SJSA1 (cell line): ENCODE data around the gene TNS3. TPM values are rescaled to one million over a fixed set of nuclear protein-coding genes. Genes with fewer than 3 reads are reported as not detected.

Experiments
- DNase-seq, 2 experiments: peaks; one replicate each; pipeline ENCODE4 v3.0.0-alpha.2; 2015 to 2020; ENCODE audit warnings: low spot score in 2 of 2, low read depth in 1 of 2
- H3K27ac ChIP-seq: fragments of 250-450 bp; sonication (Bioruptor Pico); 2 replicates; pipeline ENCODE4 v1.5.1; 2020; ENCODE audit warnings: mild to moderate bottlenecking, moderate library complexity
- H3K27me3 ChIP-seq: fragments of 250-450 bp; sonication (Bioruptor Pico); replicated peaks from 2 replicates; pipeline ENCODE4 v1.5.1; 2020; ENCODE audit warnings: mild to moderate bottlenecking, moderate library complexity
- H3K36me3 ChIP-seq: fragments of 250-450 bp; sonication (Bioruptor Pico); 2 replicates; pipeline ENCODE4 v1.5.1; 2020; ENCODE audit warnings: mild to moderate bottlenecking
- H3K4me1 ChIP-seq: fragments of 250-450 bp; sonication (Bioruptor Pico); replicated peaks from 2 replicates; pipeline ENCODE4 v1.6.1; 2021; ENCODE audit warnings: mild to moderate bottlenecking
- H3K4me3 ChIP-seq: fragments of 250-450 bp; sonication (Bioruptor Pico); 2 replicates; pipeline ENCODE4 v1.5.1; 2020; ENCODE audit warnings: mild to moderate bottlenecking
- H3K9me3 ChIP-seq: fragments of 250-450 bp; sonication (Bioruptor Pico); replicated peaks from 2 replicates; pipeline ENCODE4 v1.5.1; 2020; ENCODE audit warnings: mild to moderate bottlenecking
- total RNA-seq: library from RNA; depleted of rRNA; stranded (reverse); fragments of >200 nt; shearing (Covaris generic); gene quantifications from 2 replicates; pipeline ENCODE4 v1.2.3, GENCODE V29; 2014

TNS3 gene
- total RNA-seq, 1 experiment from 2014 or later, result 92.5 TPM

DNA sequence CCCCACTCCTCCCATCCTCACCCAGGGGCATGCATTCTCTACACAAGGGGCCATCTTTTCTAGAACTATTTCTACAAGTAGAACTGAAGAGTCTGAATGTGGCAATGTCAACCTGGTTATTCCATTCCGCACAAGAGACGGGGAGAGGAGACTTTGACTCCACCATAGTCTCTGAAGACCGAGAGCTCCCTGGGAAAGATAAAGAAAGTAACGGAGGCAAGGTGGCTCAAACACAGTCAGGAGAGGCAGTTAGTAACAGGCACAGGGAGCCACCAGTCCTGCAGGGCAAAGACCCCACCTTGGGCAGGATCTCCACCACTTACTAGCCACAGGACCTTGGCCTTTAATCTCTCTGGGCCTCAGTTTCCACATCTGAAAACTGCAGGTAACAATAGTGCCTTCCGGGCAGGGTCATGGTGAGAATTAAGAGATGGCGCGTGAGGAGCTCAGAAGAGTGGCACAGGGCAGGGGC, 100.3 kb downstream of the TNS3 start:
- no peaks in the 10 kb centered on the region for H3K9me3 ChIP-seq
- H3K27me3 ChIP-seq, result no peaks in the 10 kb centered on the region
- no peak for DNase-seq
- no peak overlapping the region for H3K4me3 ChIP-seq
- peak overlapping the region; percentile 91 for H3K27ac ChIP-seq
- peaks cover 29% of the 10 kb centered on the region for H3K36me3 ChIP-seq
- H3K4me1 ChIP-seq, result peaks cover 61% of the 10 kb centered on the region

DNA sequence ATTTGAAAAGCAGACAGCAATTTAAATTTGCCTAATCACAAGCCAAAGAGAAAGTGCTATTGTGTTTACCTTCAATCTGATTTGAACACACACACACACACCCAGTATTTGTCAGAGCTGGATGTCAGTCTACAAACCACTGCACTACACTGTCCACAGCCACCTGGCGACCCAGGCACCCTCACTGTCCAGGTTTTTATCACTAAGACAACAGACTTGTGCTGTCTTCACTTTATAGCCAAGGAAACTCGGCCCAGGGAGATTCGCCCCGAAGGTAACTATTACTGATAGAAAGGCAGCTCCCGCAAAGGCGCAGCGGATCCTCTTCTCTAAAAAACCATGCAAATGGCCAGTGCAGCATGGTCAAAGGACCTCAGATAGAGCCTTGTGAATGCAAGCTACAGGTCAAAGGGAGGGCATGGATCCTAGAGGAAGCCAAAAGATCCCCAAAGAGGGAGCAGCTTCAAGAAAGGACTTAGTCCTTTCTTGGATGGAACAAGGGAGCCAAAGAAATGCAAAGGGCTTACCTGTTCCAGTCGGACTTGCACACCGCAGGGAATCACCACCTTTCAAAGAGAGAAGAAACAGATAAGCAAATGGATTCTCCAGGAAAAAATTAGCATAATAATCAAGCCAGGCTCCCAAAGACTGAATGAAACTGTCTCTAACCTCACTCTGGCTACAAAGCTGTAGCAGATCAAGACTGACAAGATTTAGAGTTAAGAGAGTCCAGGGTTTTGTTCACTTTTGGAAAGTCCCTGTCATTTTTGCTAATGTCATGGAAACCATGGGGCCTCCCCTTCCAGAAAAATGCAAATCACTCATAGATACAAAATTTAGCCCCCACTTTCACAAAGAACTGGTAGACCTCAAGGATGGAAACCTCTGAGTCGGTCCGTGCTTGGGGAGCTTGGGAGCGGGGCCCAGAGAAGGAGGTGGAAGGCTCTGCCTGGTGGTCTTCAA, 101.1 kb downstream of the TNS3 start:
- no peak overlapping the region for H3K4me3 ChIP-seq
- no peaks in the 10 kb centered on the region for H3K27me3 ChIP-seq
- peaks cover 29% of the 10 kb centered on the region for H3K36me3 ChIP-seq
- peak overlapping the region; percentile 91 for H3K27ac ChIP-seq
- H3K4me1 ChIP-seq, result peaks cover 62% of the 10 kb centered on the region
- no peaks in the 10 kb centered on the region for H3K9me3 ChIP-seq
- no peak for DNase-seq

DNA sequence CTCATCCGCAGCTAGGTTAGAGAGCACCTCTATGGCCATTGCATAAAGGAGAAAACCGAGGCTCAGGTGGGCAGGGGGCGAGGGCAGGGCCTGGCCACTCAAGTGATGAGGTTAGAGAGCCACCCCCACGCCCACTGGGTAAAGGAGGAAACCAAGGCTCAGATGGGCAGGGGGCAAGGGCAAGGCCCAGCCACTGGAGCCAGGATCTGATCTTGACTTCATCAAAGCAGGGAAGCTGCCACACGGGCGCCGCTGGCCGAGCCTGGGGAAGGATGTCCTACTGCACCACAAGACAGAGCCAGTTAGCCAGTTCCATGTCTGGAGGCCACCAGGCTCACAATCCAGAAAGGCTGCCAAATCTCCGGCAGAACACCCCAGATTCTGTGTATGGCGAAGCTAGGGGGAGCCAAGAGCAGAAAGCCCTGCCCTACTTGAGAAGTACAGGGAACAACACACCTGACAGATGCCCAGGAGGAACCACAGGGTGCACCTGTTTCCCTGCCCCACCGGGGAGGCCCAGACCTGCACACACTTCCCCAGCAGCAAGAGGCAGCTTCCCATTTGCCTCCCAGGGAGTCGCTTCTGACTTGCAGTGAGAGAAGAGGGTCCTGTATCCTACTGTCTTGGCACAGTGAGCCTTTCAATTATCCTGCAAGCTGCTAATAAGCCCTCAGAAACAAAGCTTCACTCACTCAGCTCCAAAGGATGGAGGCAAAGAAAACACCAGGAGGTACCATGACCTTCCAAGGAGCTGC, 101.9 kb downstream of the TNS3 start:
- Histone ChIP-seq H3K4me1 (peaks cover 66% of the 10 kb centered on the region), H3K27ac (no peak overlapping the region), H3K36me3 (peaks cover 31% of the 10 kb centered on the region), H3K9me3 (no peaks in the 10 kb centered on the region), H3K4me3 (no peak overlapping the region), H3K27me3 (no peaks in the 10 kb centered on the region)
- no peak for DNase-seq

DNA sequence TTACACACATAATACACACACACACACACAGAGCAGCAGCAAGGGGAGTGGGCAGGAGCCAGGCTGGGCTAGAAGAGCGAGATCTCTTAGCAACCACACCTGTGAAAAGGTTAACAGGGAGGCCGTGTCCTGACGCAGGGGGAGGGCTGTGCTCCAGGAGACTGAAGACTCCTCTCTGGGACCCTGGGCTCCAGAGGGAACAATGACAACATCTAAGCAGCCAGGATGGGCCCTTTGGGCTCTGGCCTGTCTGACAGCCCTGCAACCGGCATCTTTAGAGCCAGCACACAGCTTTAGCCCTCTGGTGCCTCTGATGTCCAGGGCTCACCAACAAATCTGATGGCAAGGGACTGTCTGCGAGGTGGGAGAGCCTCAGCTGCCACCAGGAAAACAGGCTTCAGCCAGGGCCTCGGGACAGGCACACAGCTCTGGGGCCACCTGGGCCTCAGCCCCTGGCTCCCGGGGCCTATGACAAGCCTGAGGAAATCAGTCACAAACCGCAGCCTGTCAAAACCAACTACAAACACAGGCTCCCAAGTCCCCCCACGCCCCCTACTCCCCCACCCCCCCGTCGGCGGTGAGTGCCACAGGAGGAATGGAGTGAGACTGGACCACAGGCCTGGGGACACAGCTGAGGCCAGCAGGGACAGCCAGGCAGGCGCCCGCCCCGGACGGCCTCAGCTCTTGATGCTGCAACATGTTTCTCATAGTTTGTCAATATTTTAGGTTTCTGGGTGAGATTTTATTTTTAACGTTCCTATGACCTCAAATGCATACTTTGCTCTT, 102.8 kb downstream of the TNS3 start:
- Histone ChIP-seq H3K27ac (no peak overlapping the region), H3K36me3 (peaks cover 40% of the 10 kb centered on the region), H3K9me3 (no peaks in the 10 kb centered on the region), H3K27me3 (no peaks in the 10 kb centered on the region), H3K4me3 (no peak overlapping the region), H3K4me1 (peaks cover 74% of the 10 kb centered on the region)
- no peak for DNase-seq

DNA sequence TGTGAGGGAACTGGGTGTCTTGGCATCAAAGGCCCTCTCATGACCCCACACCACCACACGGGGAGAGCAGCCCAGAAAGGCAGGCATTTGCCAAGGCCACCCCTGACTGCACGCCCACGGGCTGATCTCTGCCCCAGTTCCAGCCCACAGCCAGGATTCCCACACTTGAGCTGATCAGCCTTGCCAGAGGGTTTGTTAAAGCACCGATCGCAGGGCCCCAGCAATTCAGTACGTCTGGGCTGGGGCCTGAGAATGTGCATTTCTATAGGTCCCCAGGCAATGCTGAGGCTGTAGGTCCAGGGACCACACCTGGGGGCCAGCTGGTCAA, 103.9 kb downstream of the TNS3 start:
- H3K4me3 ChIP-seq, result no peak overlapping the region
- DNase-seq, result no peak
- no peaks in the 10 kb centered on the region for H3K27me3 ChIP-seq
- no peak overlapping the region for H3K27ac ChIP-seq
- peaks cover 66% of the 10 kb centered on the region for H3K4me1 ChIP-seq
- no peaks in the 10 kb centered on the region for H3K9me3 ChIP-seq
- peaks cover 51% of the 10 kb centered on the region for H3K36me3 ChIP-seq

DNA sequence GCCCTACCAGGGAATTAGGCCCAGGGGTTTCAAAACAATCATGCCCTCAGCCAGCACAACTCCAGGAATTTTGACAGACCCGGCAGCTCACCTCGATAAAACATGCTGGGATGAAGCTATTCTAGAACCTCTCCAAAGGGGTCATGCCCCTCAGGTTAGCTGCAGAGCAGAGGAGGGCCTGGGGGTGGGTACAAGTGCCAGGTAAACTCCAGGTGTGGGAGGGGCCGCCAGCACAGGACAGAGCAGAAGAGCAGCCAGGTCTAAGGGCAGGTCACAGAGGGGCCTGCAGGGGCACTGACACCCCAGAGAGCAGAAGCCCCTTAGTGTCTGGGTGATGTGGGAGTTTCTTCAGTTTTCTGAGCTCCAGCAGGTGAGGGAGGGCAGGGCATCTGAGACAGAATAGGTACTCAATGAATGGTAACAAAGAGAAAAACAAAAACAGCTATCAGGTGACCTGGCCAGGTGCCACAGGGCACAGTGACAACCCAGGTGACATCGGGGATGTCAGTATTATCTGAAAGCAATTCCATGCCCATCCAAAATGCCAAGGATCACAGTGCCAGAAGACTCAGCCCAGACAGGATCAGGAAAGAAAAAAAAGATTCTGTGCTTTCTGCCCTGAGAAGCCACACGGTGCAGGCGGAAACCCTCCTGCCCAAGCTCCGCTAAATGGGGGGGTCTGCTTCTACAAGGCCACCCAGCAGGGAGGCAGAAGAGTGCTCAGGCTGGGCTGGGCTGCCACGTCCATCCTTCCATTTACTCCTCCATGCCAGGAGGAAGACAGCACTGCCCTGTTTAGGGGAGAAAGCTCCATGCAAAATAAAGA, 104.5 kb downstream of the TNS3 start:
- no peak overlapping the region for H3K4me3 ChIP-seq
- H3K27ac ChIP-seq, result no peak overlapping the region

DNA sequence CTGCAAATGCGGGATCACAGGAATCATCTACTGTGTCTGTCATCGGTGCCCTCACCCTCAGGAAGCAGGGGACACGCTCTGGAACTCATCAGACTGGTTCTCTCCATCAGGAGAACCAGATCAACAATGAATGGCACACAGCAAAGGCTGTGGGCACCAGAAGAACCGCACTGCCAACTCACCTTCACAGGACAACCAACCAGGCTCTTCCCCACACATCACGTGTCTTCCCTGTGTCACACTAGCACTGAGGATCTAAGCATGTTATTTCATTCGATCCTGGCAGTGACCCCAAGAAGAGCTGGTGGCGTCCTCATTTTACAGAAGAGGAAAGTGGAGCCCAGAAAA, 106.1 kb downstream of the TNS3 start:
- Histone ChIP-seq H3K4me1 (peaks cover 45% of the 10 kb centered on the region), H3K9me3 (no peaks in the 10 kb centered on the region), H3K27me3 (no peaks in the 10 kb centered on the region), H3K27ac (no peak overlapping the region), H3K36me3 (peaks cover 65% of the 10 kb centered on the region), H3K4me3 (no peak overlapping the region)
- no peak for DNase-seq

More for the DNA sequence above, 104.5 kb downstream of the TNS3 start:
- Histone ChIP-seq H3K36me3 (peaks cover 54% of the 10 kb centered on the region), H3K4me1 (peaks cover 61% of the 10 kb centered on the region), H3K9me3 (no peaks in the 10 kb centered on the region), H3K27me3 (no peaks in the 10 kb centered on the region)
- DNase-seq, result no peak

DNA sequence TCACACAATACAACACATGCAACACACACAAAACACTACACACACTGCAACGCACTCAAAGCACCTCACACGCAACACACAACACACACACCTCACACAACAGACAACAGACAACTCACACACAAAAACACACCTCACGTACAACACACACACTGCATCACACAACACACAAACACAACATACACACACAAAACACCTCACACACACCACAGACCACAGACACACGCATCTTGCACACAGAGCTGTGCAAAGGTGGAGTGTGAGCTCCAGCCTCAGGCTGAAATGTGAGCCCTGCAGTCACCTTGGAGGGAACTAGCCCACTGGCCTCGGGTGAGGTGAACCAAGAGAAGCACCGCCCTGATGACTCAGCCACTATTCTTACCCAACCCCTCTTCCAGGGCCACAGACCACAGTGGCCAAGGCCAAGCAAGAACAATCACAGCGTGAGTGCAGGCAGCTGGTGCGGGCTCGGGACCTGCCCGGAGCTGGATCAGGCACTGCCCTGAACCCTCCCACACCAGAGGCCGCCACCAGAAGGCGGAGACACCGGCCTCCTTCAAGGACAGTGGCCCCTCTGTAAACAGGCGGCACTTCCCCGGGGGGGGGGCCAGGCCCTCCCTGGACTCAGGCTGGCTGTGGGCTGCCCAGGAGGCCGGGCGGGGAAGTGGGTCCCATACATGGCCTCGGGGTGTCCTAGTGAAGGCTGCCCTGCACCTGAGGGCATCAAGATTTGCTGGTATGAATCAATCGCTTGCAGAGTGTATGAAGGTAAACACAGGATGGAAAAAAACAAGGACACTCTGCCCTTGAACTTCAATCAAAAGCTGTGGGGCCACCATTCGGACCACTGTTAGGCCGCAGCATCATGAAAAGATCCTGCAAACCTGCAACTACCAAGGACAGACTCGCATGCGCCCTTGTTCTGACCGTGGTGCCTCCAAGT, 106.7 kb downstream of the TNS3 start:
- Histone ChIP-seq H3K27me3 (no peaks in the 10 kb centered on the region), H3K36me3 (peaks cover 63% of the 10 kb centered on the region), H3K4me1 (peaks cover 39% of the 10 kb centered on the region), H3K27ac (peak overlapping the region; percentile 32), H3K4me3 (no peak overlapping the region), H3K9me3 (no peaks in the 10 kb centered on the region)
- peak; percentile 86 to 96 for DNase-seq

DNA sequence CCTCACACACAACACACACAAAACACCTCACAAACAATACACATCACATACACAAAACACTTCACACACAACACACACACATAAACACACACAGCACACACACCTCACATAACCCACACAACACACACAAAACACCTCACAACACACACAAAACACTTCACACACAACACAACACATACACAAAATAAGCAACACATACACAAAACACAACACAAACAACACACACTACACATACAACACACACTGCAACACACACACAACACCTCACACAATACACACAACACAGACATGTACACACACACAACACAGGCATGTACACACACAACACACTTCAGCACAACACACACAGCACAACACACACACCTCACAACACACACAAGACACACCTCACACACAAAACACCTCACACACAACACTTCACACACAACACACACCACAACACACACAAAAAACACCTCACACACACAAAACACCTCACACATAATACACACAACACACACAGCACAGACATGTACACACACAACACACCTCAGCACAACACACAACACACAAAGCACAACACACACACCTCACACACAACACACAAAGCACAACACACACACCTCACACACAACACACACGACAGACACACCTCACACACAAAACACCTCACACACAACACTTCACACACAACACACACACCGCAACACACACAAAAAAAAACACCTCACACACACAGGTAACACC, 107.5 kb downstream of the TNS3 start:
- Histone ChIP-seq H3K27ac (peak overlapping the region; percentile 18; the same call in 1 of the 2 replicates), H3K9me3 (no peaks in the 10 kb centered on the region)
- no peak for DNase-seq

DNA sequence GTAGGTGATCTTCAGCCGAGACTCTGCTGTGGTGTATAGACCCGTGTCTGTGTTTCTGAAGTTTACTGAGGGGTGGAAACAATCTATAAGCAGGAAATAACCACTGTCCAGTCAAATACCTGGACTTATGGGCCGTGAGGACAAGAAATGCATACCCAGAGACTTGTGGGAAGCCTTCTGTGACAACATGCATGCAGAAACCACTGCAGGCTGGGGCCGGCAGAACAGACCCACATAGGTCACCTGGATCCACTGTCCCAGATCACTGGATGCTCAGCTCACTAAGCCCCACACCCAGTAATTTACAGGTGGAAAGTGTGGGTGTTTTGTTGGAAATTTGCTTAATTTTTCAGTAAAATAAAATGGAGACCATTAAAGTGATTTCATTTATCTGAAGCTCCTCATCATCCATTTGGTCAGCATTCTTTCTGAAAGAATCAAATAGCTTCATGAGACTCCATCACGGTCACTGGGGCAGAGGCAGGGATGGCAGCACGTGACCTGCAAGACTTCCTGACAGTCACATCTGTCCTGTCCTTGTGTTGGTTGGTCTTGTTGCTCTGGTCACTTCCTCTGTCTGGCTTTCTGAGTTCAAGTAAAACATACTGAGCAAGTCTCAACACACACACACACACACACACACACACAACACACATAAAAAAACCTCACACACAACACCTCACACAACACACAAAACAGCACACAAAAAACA, 108.3 kb downstream of the TNS3 start:
- peaks cover 36% of the 10 kb centered on the region for H3K4me1 ChIP-seq
- peaks cover 56% of the 10 kb centered on the region for H3K36me3 ChIP-seq
- 0 out of 2 replicates have a peak overlapping the region, but pooled peaks have one; percentile 18 for H3K27ac ChIP-seq
- DNase-seq, result no peak
- no peaks in the 10 kb centered on the region for H3K27me3 ChIP-seq
- no peaks in the 10 kb centered on the region for H3K9me3 ChIP-seq
- H3K4me3 ChIP-seq, result no peak overlapping the region

More for the DNA sequence above, 107.5 kb downstream of the TNS3 start:
- peaks cover 39% of the 10 kb centered on the region for H3K4me1 ChIP-seq
- H3K27me3 ChIP-seq, result no peaks in the 10 kb centered on the region
- H3K36me3 ChIP-seq, result peaks cover 58% of the 10 kb centered on the region
- no peak overlapping the region for H3K4me3 ChIP-seq

DNA sequence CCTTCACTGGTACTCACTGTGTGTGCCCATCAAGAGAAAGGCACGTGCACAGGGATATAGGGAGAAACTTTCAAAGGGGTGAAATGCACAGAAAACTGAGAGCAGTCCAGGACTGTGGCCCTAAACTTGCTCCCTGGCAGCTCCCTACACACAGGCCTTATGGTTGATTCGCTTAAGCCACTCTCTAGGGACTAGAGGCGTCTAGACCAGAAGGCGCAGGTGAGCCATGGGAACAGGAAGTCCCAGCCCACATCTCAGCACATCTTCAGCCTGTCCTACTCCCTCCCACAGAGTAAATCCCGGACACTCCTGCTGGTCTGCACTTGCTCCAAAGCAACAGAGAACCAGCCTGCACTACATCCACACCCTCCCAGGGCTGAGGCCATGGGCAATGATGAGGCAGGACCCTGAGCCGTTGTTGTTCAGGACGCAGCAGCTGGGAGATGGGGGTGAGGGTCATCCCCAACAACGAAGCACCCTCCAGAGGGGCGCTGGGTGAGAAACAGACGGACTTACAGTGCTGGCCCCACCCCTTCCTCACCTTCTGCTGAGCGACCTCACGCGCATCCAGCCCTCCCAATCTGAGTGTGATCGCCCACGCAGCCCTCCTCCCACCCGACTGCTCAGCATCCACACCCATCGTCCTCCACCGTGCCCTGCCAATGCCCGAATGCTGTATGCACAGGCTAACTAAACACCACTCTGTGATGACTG, 109.3 kb downstream of the TNS3 start:
- no peak overlapping the region for H3K4me3 ChIP-seq
- H3K27me3 ChIP-seq, result no peaks in the 10 kb centered on the region
- peaks cover 59% of the 10 kb centered on the region for H3K36me3 ChIP-seq
- no peak for DNase-seq
- H3K27ac ChIP-seq, result no peak overlapping the region
- no peaks in the 10 kb centered on the region for H3K9me3 ChIP-seq
- H3K4me1 ChIP-seq, result peaks cover 32% of the 10 kb centered on the region
